Head of caudate nucleus (tissue), 42 donors: ENCODE measurements around the gene DIS3L2.

Experiments used
- DNase-seq, 42 donors: peaks; one replicate each; pipeline versions ENCODE4 v3.0.0 to v3.0.0-alpha.2; 2020 to 2021; ENCODE audit warnings: mixed read lengths in 7 of 42
- intact Hi-C: fragments of 100-400 bp; cut with DNase I; formaldehyde crosslinking; loops from one replicate; pipeline ENCODE4 v1.15.0; 2022

Gene DIS3L2

GRCh38 chr2:231927566-231927890, 34.0 kb upstream of the DIS3L2 start:
- peak in 2 of 42 donors; percentile 6 to 18 for DNase-seq
- intact Hi-C loops, result loop anchor here (5.0 kb wide), 2 partner anchors 215 to 400 kb away; no protein-coding TSS in a partner anchor

- peak in 9 of 42 donors; percentile 2 to 35 (median 5) for DNase-seq
- intact Hi-C loops, result loop anchor here (5.0 kb wide), 2 partner anchors 214 to 399 kb away; no protein-coding TSS in a partner anchor
These were observed 33.0 kb upstream of the DIS3L2 start for GRCh38 chr2:231928481-231928880.

GRCh38 chr2:231928901-231929725, 32.4 kb upstream of the DIS3L2 start:
- DNase-seq, result peak in 6 of 42 donors; percentile 2 to 34 (median 9)
- intact Hi-C loops, result loop anchor here (5.0 kb wide), 2 partner anchors 213 to 398 kb away; no protein-coding TSS in a partner anchor

- peak in 14 of 42 donors; percentile 6 to 46 (median 16) for DNase-seq
- intact Hi-C loops, result loop anchor here (5.0 kb wide), 2 partner anchors 212 to 397 kb away; no protein-coding TSS in a partner anchor
These were observed 31.4 kb upstream of the DIS3L2 start for GRCh38 chr2:231929961-231930592.

- intact Hi-C loops, result no loop called here
- DNase-seq, result peak in 11 of 42 donors; percentile 1 to 31 (median 5)
These were observed 30.8 kb upstream of the DIS3L2 start for GRCh38 chr2:231930593-231931281.

- intact Hi-C loops, result no loop called here
- peak in 9 of 42 donors; percentile 1 to 37 (median 13) for DNase-seq
These were observed 30.0 kb upstream of the DIS3L2 start for GRCh38 chr2:231931481-231931915.

- intact Hi-C loops, result no loop called here
- DNase-seq, result peak in 3 of 42 donors; percentile 3 to 27 (median 23)
These were observed 28.9 kb upstream of the DIS3L2 start for GRCh38 chr2:231932711-231932970.

- peak in 8 of 42 donors; percentile 0 to 31 (median 12) for DNase-seq
- intact Hi-C loops, result no loop called here
These were observed 28.3 kb upstream of the DIS3L2 start for GRCh38 chr2:231932985-231933915.

- intact Hi-C loops, result no loop called here
- peak in 7 of 42 donors; percentile 4 to 34 (median 10) for DNase-seq
These were observed 27.6 kb upstream of the DIS3L2 start for GRCh38 chr2:231933916-231934401.

- DNase-seq, result peak in 6 of 42 donors; percentile 4 to 32 (median 8)
These were observed 26.9 kb upstream of the DIS3L2 start for GRCh38 chr2:231934441-231935206.

GRCh38 chr2:231935207-231935524, 26.3 kb upstream of the DIS3L2 start:
- peak in 6 of 42 donors; percentile 1 to 30 (median 11) for DNase-seq
- intact Hi-C loops, result no loop called here

More at GRCh38 chr2:231934441-231935206, 26.9 kb upstream of the DIS3L2 start:
- intact Hi-C loops, result no loop called here

GRCh38 chr2:231935815-231936214, 25.7 kb upstream of the DIS3L2 start:
- DNase-seq, result no peak
- intact Hi-C loops, result no loop called here

GRCh38 chr2:231936491-231936890, 25.0 kb upstream of the DIS3L2 start:
- DNase-seq, result peak in 1 of 42 donors; percentile 13
- intact Hi-C loops, result no loop called here

- intact Hi-C loops, result no loop called here
- peak in 3 of 42 donors; percentile 11 to 27 (median 22) for DNase-seq
These were observed 24.5 kb upstream of the DIS3L2 start for GRCh38 chr2:231937057-231937456.

- intact Hi-C loops, result no loop called here
- peak in 2 of 42 donors; percentile 3 to 22 for DNase-seq
These were observed 22.5 kb upstream of the DIS3L2 start for GRCh38 chr2:231939022-231939421.

- peak in 1 of 42 donors; percentile 22 for DNase-seq
- intact Hi-C loops, result no loop called here
These were observed 20.7 kb upstream of the DIS3L2 start for GRCh38 chr2:231940795-231941194.

GRCh38 chr2:231941673-231942072, 19.8 kb upstream of the DIS3L2 start:
- DNase-seq, result peak in 4 of 42 donors; percentile 7 to 24 (median 18)
- intact Hi-C loops, result no loop called here

GRCh38 chr2:231942180-231942579, 19.3 kb upstream of the DIS3L2 start:
- DNase-seq, result no peak
- intact Hi-C loops, result no loop called here
